Left ventricle myocardium inferior (tissue), 1 donor: ENCODE measurements around the gene ASIC4. TPM values are rescaled to one million over a fixed set of nuclear protein-coding genes. Genes with fewer than 3 reads are reported as not detected.

Experiments used
- DNase-seq: peaks from one replicate; pipeline ENCODE4 v3.0.0-alpha.2; 2020
- H3K27ac ChIP-seq: fragments of 200-600 bp; replicated peaks from 2 replicates; pipeline ENCODE4 v1.8.0; 2021
- H3K27me3 ChIP-seq: fragments of 200-600 bp; 2 replicates; pipeline ENCODE4 v1.8.0; 2021; ENCODE audit warnings: low read depth
- H3K36me3 ChIP-seq: fragments of 200-600 bp; 2 replicates; pipeline ENCODE4 v1.8.0; 2021
- H3K4me1 ChIP-seq: fragments of 200-600 bp; 2 replicates; pipeline ENCODE4 v1.8.0; 2021
- H3K4me3 ChIP-seq: fragments of 200-600 bp; 2 replicates; pipeline ENCODE4 v1.8.0; 2021; ENCODE audit warnings: mild to moderate bottlenecking, moderate library complexity
- H3K9me3 ChIP-seq: fragments of 200-600 bp; replicated peaks from 2 replicates; pipeline ENCODE4 v1.8.0; 2021
- intact Hi-C: fragments of 100-400 bp; cut with micrococcal nuclease; formaldehyde crosslinking; loops from one replicate; pipeline ENCODE4 v1.11.0; 2022
- total RNA-seq: library from RNA; stranded (reverse); fragmentation: NEBNext Ultra II Directional; extraction: Animal tissue kit (Norgen Biotek cat#: 25700); gene quantifications from one replicate; pipeline ENCODE4 v1.2.1, GENCODE V29; 2021
- TF ChIP-seq, protein P1 (sequence below): fragments of 200-600 bp; IDR thresholded peaks from 2 replicates; pipeline ENCODE4 v1.8.0; 2021; ENCODE audit warnings: antibody characterized with exemption, mild to moderate bottlenecking, borderline replicate concordance
- donor health status: DM: no; HTN: yes; CAD: no; lungs with severe emphysema.

Gene ASIC4
- total RNA-seq, 1 donor from 2014 or later, result not detected

DNA sequence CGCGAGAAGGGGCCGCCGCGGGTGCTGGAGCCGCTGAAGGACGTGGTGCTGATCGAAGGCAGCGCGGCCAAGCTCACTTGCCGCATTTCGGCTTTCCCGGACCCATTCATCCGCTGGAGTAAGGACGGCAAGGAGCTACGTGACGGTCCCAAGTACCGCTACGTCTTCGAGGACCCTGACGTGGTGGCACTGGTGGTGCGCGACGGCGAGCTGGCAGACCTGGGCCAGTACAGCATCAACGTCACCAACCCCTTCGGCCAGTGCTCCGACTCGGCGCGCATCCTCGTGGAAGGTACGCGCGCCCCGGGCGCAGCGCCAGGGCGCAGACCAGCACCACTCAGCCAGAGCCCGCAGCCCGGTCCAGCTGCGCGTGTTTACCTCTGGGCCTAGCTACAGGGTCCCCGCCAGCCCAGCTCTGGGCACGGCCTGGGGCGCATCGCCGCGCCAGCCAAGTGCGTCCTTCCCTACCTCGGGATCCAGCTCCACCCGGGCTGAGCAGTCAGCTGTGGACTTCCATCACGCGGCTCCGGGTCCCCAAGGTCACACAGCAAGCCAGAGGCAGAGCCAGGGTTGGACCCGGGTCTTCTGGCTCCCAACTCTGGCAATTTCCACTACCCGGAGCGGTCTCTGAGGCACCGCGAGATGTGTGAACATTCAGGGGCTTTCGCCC, 17.3 kb upstream of the ASIC4 start:
- Histone ChIP-seq H3K4me1 (peaks cover 55% of the 10 kb centered on the region), H3K27me3 (peaks cover 40% of the 10 kb centered on the region), H3K9me3 (no peaks in the 10 kb centered on the region), H3K4me3 (peak overlapping the region; percentile 75), H3K27ac (peak overlapping the region; percentile 99), H3K36me3 (peaks cover 6% of the 10 kb centered on the region)
- TF ChIP-seq, protein P1, sequence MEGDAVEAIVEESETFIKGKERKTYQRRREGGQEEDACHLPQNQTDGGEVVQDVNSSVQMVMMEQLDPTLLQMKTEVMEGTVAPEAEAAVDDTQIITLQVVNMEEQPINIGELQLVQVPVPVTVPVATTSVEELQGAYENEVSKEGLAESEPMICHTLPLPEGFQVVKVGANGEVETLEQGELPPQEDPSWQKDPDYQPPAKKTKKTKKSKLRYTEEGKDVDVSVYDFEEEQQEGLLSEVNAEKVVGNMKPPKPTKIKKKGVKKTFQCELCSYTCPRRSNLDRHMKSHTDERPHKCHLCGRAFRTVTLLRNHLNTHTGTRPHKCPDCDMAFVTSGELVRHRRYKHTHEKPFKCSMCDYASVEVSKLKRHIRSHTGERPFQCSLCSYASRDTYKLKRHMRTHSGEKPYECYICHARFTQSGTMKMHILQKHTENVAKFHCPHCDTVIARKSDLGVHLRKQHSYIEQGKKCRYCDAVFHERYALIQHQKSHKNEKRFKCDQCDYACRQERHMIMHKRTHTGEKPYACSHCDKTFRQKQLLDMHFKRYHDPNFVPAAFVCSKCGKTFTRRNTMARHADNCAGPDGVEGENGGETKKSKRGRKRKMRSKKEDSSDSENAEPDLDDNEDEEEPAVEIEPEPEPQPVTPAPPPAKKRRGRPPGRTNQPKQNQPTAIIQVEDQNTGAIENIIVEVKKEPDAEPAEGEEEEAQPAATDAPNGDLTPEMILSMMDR, result no peak
- DNase-seq, result no peak
- intact Hi-C loops, result no loop called here

DNA sequence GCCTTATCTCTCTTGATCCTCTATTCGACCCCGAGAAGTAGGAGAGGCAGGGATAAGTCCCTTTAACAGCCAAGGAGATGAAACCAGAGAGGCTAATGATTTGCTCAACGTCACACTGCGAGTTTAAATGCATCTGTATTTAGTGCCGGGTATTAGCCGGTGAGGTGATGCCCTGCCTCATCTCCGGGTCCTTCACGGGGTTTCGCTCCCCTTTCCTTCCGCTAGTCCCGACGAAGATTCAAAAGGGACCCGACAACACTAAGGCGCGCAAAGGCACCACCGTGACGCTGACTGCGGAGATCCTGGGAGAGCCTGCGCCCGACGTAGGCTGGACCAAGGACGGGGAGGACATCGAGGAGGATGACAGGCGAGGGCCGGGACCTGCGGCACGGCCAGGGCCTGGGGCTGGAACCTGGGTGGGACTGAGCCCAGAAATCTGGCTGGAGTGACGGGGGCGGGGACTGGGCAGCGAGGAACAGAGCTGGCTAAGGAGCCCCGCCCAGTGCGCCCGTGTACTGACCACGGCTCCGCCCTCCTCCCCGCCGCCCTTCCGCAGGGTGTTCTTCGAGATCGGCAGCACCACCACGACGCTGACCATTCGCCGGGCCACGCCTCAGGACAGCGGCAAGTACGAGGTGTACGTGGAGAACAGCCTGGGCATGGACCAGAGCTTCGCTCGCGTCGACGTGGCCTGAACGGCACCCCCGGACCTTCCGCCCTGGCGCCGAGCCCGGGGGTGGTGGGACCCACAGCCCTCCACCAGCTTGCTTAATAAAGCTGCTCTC, 16.6 kb upstream of the ASIC4 start:
- H3K4me1 ChIP-seq, result peaks cover 55% of the 10 kb centered on the region
- peak; percentile 95 for DNase-seq
- H3K36me3 ChIP-seq, result peaks cover 14% of the 10 kb centered on the region
- no peaks in the 10 kb centered on the region for H3K9me3 ChIP-seq
- peak overlapping the region; percentile 75 for H3K4me3 ChIP-seq
- intact Hi-C loops, result no loop called here
- peaks cover 33% of the 10 kb centered on the region for H3K27me3 ChIP-seq
- peak overlapping the region; percentile 99 for H3K27ac ChIP-seq
- TF ChIP-seq, protein P1, result no peak

DNA sequence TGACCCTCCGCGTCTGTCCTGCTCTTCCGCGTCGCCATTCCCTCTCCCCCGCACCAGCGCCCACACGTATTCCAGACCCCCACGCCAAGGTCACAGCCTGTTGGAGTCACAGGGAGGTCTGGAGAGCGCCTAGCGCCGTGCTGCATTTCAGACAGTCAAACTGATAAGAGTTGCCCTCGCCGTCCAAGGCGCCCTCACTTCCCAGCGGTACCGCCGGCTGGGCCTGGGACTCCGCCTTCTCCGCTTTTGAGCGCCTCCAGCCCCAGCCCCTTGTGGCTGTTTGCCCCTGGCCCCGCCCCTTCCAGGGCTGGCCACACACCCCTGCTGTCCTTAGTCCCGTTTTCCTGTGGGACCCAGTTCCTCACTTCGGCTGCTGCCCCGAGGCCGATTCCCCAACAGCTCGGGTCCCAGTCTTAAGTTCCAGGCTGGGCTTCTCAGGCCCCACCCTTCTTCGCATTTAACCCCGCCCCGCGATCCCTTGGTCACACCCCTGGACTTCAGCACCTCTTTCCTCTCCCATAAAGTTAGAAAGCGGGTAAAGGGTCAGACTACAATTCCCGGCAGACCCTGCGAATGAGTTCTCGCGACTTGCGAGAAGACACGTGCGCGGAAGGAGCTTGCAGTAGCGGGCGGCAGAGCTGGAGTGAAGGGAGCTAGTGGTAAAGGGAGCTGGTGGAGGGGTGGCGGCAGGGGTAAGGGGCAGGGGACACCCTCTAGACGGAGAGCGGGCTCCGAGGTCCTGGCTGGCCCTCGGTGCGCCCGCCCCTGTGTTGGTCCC, 15.8 kb upstream of the ASIC4 start, which contains the start of gene GMPPA:
Gene GMPPA, plus strand, starts transcription at position 612 of the 778 bp plus-strand sequence. CDS start 1,085 bp downstream, outside the sequence.
- H3K27ac ChIP-seq, result peak within 1 kb of the TSS; percentile 99
- intact Hi-C loops, result no loop called here
- peaks cover 25% of the 10 kb centered on the region for H3K27me3 ChIP-seq
- TF ChIP-seq, protein P1, result peak; percentile 28
- peak within 1 kb of the TSS; percentile 75 for H3K4me3 ChIP-seq
- DNase-seq, result peak; percentile 95
- peaks cover 55% of the 10 kb centered on the region for H3K4me1 ChIP-seq
- no peaks in the 10 kb centered on the region for H3K9me3 ChIP-seq
- H3K36me3 ChIP-seq, result peaks cover 20% of the 10 kb centered on the region

DNA sequence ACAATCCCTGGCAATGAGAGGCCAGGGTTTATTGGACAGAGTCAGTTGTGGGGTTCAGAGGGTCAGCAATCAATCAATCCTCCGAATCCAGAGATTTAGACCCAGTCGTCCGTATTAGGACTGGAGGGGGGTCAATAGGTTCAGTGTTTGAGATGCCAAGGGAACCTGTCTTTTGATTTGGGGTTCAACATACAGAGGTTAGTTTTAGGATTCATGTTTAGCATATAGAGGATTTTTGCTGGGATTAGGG, 15.3 kb upstream of the ASIC4 start:
- TF ChIP-seq, protein P1, result no peak
- Histone ChIP-seq H3K4me3 (peak overlapping the region; percentile 75), H3K9me3 (no peaks in the 10 kb centered on the region), H3K4me1 (peaks cover 55% of the 10 kb centered on the region), H3K36me3 (peaks cover 26% of the 10 kb centered on the region), H3K27me3 (peaks cover 20% of the 10 kb centered on the region), H3K27ac (peak overlapping the region; percentile 99)
- no peak for DNase-seq
- intact Hi-C loops, result no loop called here

DNA sequence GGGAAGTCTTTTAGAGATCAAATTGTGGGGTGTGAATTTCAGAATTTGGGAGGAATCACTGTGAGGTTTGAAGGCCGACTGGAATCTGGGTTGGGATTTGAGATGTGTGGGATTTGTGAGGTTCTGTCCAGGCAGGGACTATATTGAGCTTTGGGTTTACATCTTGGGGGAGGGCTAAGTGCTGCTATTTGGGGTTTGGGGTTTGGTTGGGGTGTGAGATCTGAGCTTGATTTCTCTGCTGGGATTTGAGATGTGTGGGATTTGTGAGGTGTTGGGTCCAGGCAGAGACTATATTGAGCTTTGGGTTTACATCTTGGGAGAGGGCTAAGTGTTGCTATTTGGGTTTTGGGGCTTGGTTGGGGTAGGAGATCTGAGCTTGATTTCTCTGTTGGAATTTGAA, 14.7 kb upstream of the ASIC4 start:
- TF ChIP-seq, protein P1, result no peak
- no peak for DNase-seq
- Histone ChIP-seq H3K27ac (no peak overlapping the region), H3K9me3 (no peaks in the 10 kb centered on the region), H3K4me1 (peaks cover 54% of the 10 kb centered on the region), H3K27me3 (peaks cover 19% of the 10 kb centered on the region), H3K36me3 (peaks cover 31% of the 10 kb centered on the region), H3K4me3 (peak overlapping the region; percentile 75)
- intact Hi-C loops, result no loop called here
